Choroid plexus epithelial cell (primary cell): ENCODE results near the gene GLA.

ENCODE experiments used
- DNase-seq: peaks from one replicate; pipeline ENCODE4 v3.0.0-alpha.2; 2010; ENCODE audit warnings: low read depth
- H3K4me3 ChIP-seq: 2 replicates; pipeline ENCODE4 v1.5.1; 2011; ENCODE audit warnings: low read depth, mild to moderate bottlenecking, control low read depth, low read length, moderate library complexity
- TF ChIP-seq, protein P1 (sequence below): conservative IDR thresholded peaks from 2 replicates; pipeline ENCODE4 v1.5.1; 2011; ENCODE audit warnings: low read depth, mild to moderate bottlenecking, control low read depth, inconsistent platforms, low read length, moderate library complexity

Gene GLA

DNA sequence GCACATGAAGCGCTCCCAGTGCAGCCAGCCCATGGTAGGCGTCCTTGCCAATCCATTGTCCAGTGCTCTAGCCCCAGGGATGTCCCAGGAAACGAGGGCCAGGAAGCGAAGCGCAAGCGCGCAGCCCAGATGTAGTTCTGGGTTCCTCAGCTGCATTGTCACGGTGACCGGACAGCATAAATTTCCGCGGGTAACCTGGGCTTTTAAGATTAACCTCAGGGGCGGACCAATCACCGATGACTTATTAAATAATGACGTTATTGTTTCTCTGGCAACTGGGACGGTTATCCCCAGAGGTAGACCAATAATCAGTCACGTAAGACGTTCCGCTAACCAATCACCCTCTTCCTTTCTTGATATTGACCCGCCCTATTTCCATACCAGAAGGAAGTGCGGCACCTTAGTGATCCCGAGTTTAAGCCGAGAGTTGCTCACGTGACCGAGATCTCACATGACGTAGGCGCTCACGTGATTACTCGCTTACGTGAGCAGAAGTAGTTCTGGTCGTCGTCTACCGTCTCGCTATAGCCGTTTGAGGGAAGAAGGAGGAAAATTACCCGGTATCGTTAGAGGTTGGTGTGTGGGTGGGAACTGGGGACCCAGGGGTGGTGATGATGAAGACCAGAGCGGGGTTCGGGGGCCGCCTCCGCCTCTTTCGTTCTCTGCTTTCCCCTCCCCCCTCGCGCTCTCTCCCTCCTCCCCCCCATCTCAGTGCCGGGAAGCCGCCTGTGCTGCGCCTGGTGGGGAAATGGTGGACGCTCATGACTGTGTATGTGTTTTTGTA, at the start of gene GLA, which contains the start of gene HNRNPH2:
Gene GLA (minus strand): TSS at position 178 of the 784 bp plus-strand sequence. CDS start 22 bp downstream, at position 156.
Gene HNRNPH2 (plus strand): TSS at position 475 of the 784 bp plus-strand sequence. CDS start 3,767 bp downstream, outside the sequence.
- TF ChIP-seq, protein P1, sequence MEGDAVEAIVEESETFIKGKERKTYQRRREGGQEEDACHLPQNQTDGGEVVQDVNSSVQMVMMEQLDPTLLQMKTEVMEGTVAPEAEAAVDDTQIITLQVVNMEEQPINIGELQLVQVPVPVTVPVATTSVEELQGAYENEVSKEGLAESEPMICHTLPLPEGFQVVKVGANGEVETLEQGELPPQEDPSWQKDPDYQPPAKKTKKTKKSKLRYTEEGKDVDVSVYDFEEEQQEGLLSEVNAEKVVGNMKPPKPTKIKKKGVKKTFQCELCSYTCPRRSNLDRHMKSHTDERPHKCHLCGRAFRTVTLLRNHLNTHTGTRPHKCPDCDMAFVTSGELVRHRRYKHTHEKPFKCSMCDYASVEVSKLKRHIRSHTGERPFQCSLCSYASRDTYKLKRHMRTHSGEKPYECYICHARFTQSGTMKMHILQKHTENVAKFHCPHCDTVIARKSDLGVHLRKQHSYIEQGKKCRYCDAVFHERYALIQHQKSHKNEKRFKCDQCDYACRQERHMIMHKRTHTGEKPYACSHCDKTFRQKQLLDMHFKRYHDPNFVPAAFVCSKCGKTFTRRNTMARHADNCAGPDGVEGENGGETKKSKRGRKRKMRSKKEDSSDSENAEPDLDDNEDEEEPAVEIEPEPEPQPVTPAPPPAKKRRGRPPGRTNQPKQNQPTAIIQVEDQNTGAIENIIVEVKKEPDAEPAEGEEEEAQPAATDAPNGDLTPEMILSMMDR = peak; percentile 21

GRCh38 chrX:101452056-101452455, 44.3 kb upstream of the GLA start:
- H3K4me3 ChIP-seq = no peak overlapping the region
- TF ChIP-seq, protein P1 = no peak
- no peak for DNase-seq

More for the DNA sequence above, at the start of gene GLA, which contains the start of gene HNRNPH2:
- peak within 1 kb of the TSS; percentile 80 for H3K4me3 ChIP-seq
- peak; percentile 99 for DNase-seq

GRCh38 chrX:101450961-101451360, 43.2 kb upstream of the GLA start:
- H3K4me3 ChIP-seq = no peak overlapping the region
- peak; percentile 74 for DNase-seq
- TF ChIP-seq, protein P1 = peak; percentile 13

DNA sequence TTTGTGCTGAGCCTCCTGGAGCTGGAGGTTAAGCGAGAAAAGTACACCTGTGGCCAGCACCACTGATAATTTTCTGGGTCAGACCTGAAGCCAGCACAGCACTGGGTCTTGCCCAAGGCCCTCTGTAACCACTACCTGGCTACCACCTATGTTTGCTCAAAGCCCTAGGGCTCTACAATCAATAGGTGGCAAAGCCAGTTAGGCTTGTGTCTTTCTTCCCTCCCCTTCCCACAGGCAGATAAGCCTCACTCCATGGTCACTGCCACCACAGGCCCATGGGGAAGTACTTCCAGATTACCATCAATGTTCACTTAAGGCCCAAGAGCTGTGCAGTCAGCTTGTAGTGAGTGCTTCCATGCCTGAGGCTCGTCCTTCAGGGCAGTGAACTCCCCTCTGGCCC, 42.4 kb upstream of the GLA start:
- no peak for DNase-seq
- TF ChIP-seq, protein P1 = no peak
- no peak overlapping the region for H3K4me3 ChIP-seq

DNA sequence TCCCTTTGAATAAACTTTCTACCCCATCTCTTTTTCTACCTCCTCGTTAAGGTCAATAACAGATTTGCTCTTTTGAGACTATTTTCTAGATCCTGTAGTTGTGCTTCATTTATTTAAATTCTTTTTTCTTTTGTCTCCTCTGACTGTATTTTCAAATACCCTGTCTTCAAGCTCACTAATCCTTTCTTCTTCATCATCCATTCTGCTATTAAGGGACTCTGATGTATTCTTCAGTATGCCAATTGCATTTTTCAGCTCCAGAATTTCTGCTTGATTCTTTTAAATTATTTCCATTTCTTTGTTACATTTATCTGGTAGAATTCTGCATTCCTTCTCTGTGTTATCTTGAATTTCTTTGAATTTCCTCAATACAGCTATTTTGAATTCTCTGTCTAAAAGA, 41.6 kb upstream of the GLA start:
- no peak overlapping the region for H3K4me3 ChIP-seq
- no peak for DNase-seq
- TF ChIP-seq, protein P1 = no peak

DNA sequence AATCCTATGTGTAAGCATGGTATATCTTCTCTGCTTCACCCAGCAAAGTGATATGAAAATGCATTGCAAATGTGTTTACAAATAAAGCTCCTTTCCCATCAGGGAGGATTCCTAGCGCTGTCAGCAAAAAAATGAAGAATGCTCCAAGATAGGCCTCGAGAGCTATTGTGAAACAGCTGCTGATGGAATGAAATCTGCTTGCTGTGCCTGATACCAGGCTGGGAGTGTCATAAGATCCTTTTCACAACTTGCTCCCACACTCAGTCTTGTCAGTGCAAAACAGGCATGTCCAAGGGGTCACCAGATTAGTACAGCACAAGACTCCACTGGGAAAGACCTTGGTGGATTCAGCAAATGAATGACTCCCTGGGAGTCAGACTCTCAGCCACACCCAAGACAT, 34.4 kb upstream of the GLA start:
- peak; percentile 83 for DNase-seq
- H3K4me3 ChIP-seq = no peak overlapping the region
- TF ChIP-seq, protein P1 = no peak

DNA sequence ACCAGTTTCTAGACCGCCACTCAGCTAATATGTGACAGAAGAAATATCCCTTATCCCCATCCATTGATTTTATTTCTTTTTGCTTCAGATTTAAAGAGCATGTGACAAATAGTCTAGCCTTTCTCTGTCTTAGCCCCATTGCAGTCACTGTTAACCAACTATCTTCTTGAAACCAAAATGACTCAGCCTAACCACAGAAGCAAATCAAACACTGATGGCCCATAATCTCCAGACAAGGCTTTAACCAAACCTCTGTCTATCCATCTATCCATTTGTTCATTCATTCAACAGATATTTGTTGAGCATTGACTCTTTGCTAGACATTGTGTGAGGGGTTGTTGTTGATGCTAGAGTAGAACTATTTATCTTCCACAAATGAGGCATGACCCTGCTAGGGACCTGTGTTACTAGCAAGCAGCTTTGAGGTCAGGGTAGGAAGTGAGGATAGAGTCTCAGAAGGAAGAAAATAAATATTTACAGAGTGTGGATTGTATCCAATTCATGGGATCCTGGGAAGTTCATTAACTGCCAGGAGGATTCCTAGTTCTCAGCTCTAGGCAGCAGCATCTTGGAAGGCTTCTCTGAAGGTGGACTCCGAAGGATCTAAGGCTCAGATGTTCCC, 22.8 kb upstream of the GLA start:
- no peak for DNase-seq
- TF ChIP-seq, protein P1 = no peak
- H3K4me3 ChIP-seq = no peak overlapping the region
